CD14-positive monocyte (primary cell): ENCODE measurements around the gene RNF215. TPM values are rescaled to one million over a fixed set of nuclear protein-coding genes. Genes with fewer than 3 reads are reported as not detected.
"Not testable (repeated sequence)": the region's sequence is repeated elsewhere in the genome, so short reads cannot be mapped to it uniquely, and the experiment has no call there.

Experiments
- DNase-seq, 3 donors: peaks; one replicate each; pipeline ENCODE4 v3.0.0-alpha.2; 2011 to 2022
- H2AFZ ChIP-seq: 2 replicates; pipeline ENCODE4 v1.6.0; 2012; ENCODE audit warnings: mild to moderate bottlenecking, low read depth, low read length, inconsistent platforms; ENCODE audit not compliant: insufficient read depth, poor library complexity, severe bottlenecking
- H3K27ac ChIP-seq, 2 donors: 1 replicate in 1 of 2; 2 replicates in 1 of 2; pipeline ENCODE4 v1.5.1; 2012 to 2013; ENCODE audit warnings: low read length in 2 of 2, control low read depth in 1 of 2, inconsistent platforms in 1 of 2, low read depth in 1 of 2, mild to moderate bottlenecking in 1 of 2
- H3K27me3 ChIP-seq, 2 donors: one replicate each; pipeline versions ENCODE4 v1.6.0 to v1.6.1; 2011 to 2013; ENCODE audit warnings: low read length in 2 of 2; ENCODE audit not compliant: control insufficient read depth in 2 of 2, insufficient read depth in 2 of 2
- H3K36me3 ChIP-seq, 2 donors: replicated peaks in 1 of 2; 1 replicate in 1 of 2; 2 replicates in 1 of 2; pipeline versions ENCODE4 v1.5.1 to v1.6.1; 2012 to 2013; ENCODE audit warnings: low read length in 2 of 2, control low read depth in 1 of 2, inconsistent platforms in 1 of 2, mild to moderate bottlenecking in 1 of 2; ENCODE audit not compliant: insufficient read depth in 2 of 2, control insufficient read depth in 1 of 2
- H3K4me1 ChIP-seq, 2 donors: 1 replicate in 1 of 2; 2 replicates in 1 of 2; pipeline versions ENCODE4 v1.5.1 to v1.6.1; 2012 to 2013; ENCODE audit warnings: low read length in 2 of 2, control low read depth in 1 of 2, inconsistent platforms in 1 of 2, mild to moderate bottlenecking in 1 of 2, moderate library complexity in 1 of 2; ENCODE audit not compliant: insufficient read depth in 2 of 2, control insufficient read depth in 1 of 2
- H3K4me2 ChIP-seq: replicated peaks from 2 replicates; pipeline ENCODE3; 2012; ENCODE audit warnings: low read length, moderate library complexity, mild to moderate bottlenecking; ENCODE audit not compliant: poor library complexity, severe bottlenecking; ENCODE audit errors: extremely low read depth
- H3K4me3 ChIP-seq, 3 experiments: fragments of 200-600 bp in 1 of 3; sonication (generic) in 1 of 3; replicated peaks in 1 of 3; 1 replicate in 2 of 3; 2 replicates in 1 of 3; pipeline ENCODE4 v1.5.1; 2011 to 2013; ENCODE audit warnings: low read length in 3 of 3, mild to moderate bottlenecking in 3 of 3, control low read depth in 2 of 3, low read depth in 2 of 3, inconsistent platforms in 1 of 3, moderate library complexity in 1 of 3
- H3K79me2 ChIP-seq: 2 replicates; pipeline ENCODE4 v1.6.0; 2012; ENCODE audit warnings: mild to moderate bottlenecking, control low read depth, inconsistent platforms, low read length, moderate library complexity; ENCODE audit not compliant: insufficient read depth
- H3K9ac ChIP-seq: 2 replicates; pipeline ENCODE4 v1.6.0; 2017; ENCODE audit warnings: low read length, mild to moderate bottlenecking; ENCODE audit not compliant: insufficient read depth, poor library complexity, severe bottlenecking
- H3K9me3 ChIP-seq, 2 donors: replicated peaks in 1 of 2; 1 replicate in 1 of 2; 2 replicates in 1 of 2; pipeline versions ENCODE4 v1.5.1 to v1.6.1; 2012 to 2013; ENCODE audit warnings: low read length in 2 of 2, control low read depth in 1 of 2; ENCODE audit not compliant: control insufficient read depth in 1 of 2, insufficient read depth in 1 of 2
- H4K20me1 ChIP-seq: 2 replicates; pipeline ENCODE4 v1.6.0; 2012; ENCODE audit warnings: mild to moderate bottlenecking, low read length, control low read depth, moderate library complexity; ENCODE audit not compliant: insufficient read depth
- H3K27ac Mint-ChIP-seq, 7 donors: one replicate each; pipeline ENCODE4 v1.8.0; 2020; ENCODE audit warnings: mild to moderate bottlenecking in 7 of 7, mixed read lengths in 7 of 7, moderate library complexity in 6 of 7, inconsistent platforms in 2 of 7
- H3K27me3 Mint-ChIP-seq, 3 donors: one replicate each; pipeline ENCODE4 v1.8.0; 2021 to 2022; ENCODE audit warnings: low read depth in 3 of 3, mild to moderate bottlenecking in 3 of 3, mixed read lengths in 3 of 3, moderate library complexity in 3 of 3, inconsistent platforms in 1 of 3
- H3K36me3 Mint-ChIP-seq, 2 donors: one replicate each; pipeline ENCODE4 v1.8.0; 2020; ENCODE audit warnings: mixed read lengths in 2 of 2, inconsistent platforms in 1 of 2, mild to moderate bottlenecking in 1 of 2
- H3K4me1 Mint-ChIP-seq: one replicate; pipeline ENCODE4 v1.8.0; 2020; ENCODE audit warnings: mild to moderate bottlenecking, mixed read lengths
- H3K4me3 Mint-ChIP-seq, 2 donors: one replicate each; pipeline ENCODE4 v1.8.0; 2020; ENCODE audit warnings: mild to moderate bottlenecking in 2 of 2, mixed read lengths in 2 of 2, moderate library complexity in 1 of 2
- H3K9me3 Mint-ChIP-seq, 7 donors: one replicate each; pipeline ENCODE4 v1.8.0; 2020 to 2022; ENCODE audit warnings: mixed read lengths in 7 of 7, mild to moderate bottlenecking in 6 of 7, moderate library complexity in 6 of 7, inconsistent platforms in 2 of 7
- WGBS: methylation state at CpG from one replicate; pipeline ENCODE4 v1.1.5; 2013; ENCODE audit warnings: missing lambda C conversion rate; ENCODE audit not compliant: insufficient coverage; 5-methylcytosine and 5-hydroxymethylcytosine counted together
- intact Hi-C, 2 donors: fragments of 100-400 bp; cut with micrococcal nuclease; formaldehyde crosslinking; loops; one replicate each; pipeline versions ENCODE4 v1.15.0 to v1.15.1; 2023
- polyA plus RNA-seq, 3 donors: library from polyadenylated mRNA; depleted of rRNA in 1 of 3; unstranded in 2 of 3; stranded (reverse) in 1 of 3; fragments of 300-500 nt in 2 of 3; fragments of >200 nt in 1 of 3; fragmentation: Illumina TruSeq in 2 of 3; gene quantifications; 1 replicate in 2 of 3; 2 replicates in 1 of 3; pipeline ENCODE4 v1.2.3, GENCODE V29; 2012 to 2021
- TF ChIP-seq, protein P1 (sequence below): fragments of 200-600 bp; IDR thresholded peaks from one replicate; pipeline ENCODE4 v1.8.0; 2022; ENCODE audit warnings: antibody characterized with exemption, mild to moderate bottlenecking

The RNF215 gene
- polyA plus RNA-seq, 3 donors: 0.26 to 12.2 (median 0.42) TPM

DNA sequence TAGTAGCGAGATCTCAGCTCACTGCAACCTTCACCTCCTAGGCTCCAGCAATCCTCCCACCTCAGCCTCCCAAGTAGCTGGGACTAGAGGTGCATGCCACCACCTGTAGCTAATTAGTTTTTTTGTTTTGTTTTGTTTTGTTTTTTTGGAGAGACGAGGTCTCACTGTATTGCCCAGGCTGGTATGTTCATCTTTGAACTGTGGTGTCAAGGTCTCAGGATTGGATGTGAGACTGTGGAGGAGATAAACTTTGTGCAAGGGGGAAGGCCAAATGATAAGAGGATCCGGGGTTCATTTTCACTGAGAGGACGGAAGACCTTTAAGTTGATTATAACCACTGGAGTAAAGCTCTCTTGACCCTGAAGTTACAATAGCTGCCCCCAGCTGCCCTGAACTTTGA lies 18.5 kb upstream of the RNF215 start:
- no peak overlapping the region for H3K4me2 ChIP-seq
- no peaks in the 10 kb centered on the region for H3K9me3 ChIP-seq
- H3K4me3 Mint-ChIP-seq: no peak overlapping the region
- no peaks in the 10 kb centered on the region for H3K36me3 ChIP-seq
- no peaks in the 10 kb centered on the region for H3K4me1 Mint-ChIP-seq
- no peak overlapping the region for H3K4me3 ChIP-seq
- intact Hi-C loops: no loop called here
- no peaks in the 10 kb centered on the region for H3K79me2 ChIP-seq
- no peak overlapping the region for H3K27ac ChIP-seq
- H3K27me3 Mint-ChIP-seq: peaks cover 4 to 6% (median 5%) of the 10 kb centered on the region in 3 donors
- no peak overlapping the region for H2AFZ ChIP-seq
- TF ChIP-seq, protein P1, sequence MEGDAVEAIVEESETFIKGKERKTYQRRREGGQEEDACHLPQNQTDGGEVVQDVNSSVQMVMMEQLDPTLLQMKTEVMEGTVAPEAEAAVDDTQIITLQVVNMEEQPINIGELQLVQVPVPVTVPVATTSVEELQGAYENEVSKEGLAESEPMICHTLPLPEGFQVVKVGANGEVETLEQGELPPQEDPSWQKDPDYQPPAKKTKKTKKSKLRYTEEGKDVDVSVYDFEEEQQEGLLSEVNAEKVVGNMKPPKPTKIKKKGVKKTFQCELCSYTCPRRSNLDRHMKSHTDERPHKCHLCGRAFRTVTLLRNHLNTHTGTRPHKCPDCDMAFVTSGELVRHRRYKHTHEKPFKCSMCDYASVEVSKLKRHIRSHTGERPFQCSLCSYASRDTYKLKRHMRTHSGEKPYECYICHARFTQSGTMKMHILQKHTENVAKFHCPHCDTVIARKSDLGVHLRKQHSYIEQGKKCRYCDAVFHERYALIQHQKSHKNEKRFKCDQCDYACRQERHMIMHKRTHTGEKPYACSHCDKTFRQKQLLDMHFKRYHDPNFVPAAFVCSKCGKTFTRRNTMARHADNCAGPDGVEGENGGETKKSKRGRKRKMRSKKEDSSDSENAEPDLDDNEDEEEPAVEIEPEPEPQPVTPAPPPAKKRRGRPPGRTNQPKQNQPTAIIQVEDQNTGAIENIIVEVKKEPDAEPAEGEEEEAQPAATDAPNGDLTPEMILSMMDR: no peak
- H3K27ac Mint-ChIP-seq: no peak overlapping the region
- 68% methylated on average over 2 of the region's 4 CpGs for whole genome bisulfite sequencing
- no peaks in the 10 kb centered on the region for H3K27me3 ChIP-seq
- H4K20me1 ChIP-seq: no peaks in the 10 kb centered on the region
- no peaks in the 10 kb centered on the region for H3K4me1 ChIP-seq
- no peak for DNase-seq
- H3K36me3 Mint-ChIP-seq: no peaks in the 10 kb centered on the region
- H3K9ac ChIP-seq: no peak overlapping the region
- H3K9me3 Mint-ChIP-seq: no peaks in the 10 kb centered on the region

DNA sequence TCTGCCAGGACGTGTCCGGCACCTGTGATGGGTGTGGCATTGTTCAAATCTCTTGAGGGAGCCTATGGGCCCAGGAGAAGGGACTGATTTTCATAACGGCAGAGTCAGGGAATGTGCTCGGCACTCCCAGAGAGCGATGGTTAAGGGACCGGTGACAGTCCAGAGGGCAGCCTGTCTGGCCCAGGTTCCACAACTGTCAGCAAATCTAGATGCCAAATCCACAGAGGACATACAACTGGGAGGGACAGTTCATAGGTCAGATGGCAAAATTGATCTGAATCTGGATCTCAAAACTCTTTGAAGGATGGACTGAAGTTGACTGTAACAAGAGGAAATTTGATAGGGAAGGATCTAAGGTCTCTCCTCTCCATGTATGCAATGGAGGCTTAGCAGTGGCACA lies 17.1 kb upstream of the RNF215 start:
- no peak overlapping the region for H3K27ac Mint-ChIP-seq
- WGBS: 86% methylated on average over 4 of the region's 6 CpGs
- H3K27ac ChIP-seq: no peak overlapping the region
- no peak overlapping the region for H3K9ac ChIP-seq
- H2AFZ ChIP-seq: no peak overlapping the region
- H3K79me2 ChIP-seq: no peaks in the 10 kb centered on the region
- no peak overlapping the region for H3K4me3 ChIP-seq
- no peak overlapping the region for H3K4me2 ChIP-seq
- H4K20me1 ChIP-seq: no peaks in the 10 kb centered on the region
- intact Hi-C loops: no loop called here
- H3K36me3 Mint-ChIP-seq: no peaks in the 10 kb centered on the region
- TF ChIP-seq, protein P1: no peak
- DNase-seq: no peak
- no peaks in the 10 kb centered on the region for H3K4me1 ChIP-seq
- peaks cover 0 to 10% of the 10 kb centered on the region in 2 donors for H3K27me3 ChIP-seq
- no peak overlapping the region for H3K4me3 Mint-ChIP-seq
- no peaks in the 10 kb centered on the region for H3K4me1 Mint-ChIP-seq
- H3K9me3 ChIP-seq: no peaks in the 10 kb centered on the region
- peaks cover 10 to 18% (median 11%) of the 10 kb centered on the region in 3 donors for H3K27me3 Mint-ChIP-seq
- no peaks in the 10 kb centered on the region for H3K9me3 Mint-ChIP-seq
- H3K36me3 ChIP-seq: no peaks in the 10 kb centered on the region

DNA sequence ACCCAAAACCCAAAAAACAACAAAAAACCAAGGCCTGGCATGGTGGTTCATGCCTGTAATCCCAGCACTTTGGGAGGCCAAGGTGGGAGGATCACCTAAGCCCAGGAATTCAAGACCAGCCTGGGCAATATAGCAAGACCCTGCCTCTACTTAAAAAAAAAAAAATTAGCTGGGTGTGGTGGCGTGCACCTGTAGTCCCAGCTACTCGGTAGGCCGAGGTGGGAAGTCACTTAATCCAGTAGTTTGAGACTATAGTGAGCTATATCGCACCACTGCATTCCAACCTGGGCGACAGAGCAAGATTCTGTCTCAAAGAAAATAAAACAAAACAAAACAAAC lies 15.5 kb upstream of the RNF215 start:
- H3K27me3 Mint-ChIP-seq: peaks cover 25 to 34% (median 26%) of the 10 kb centered on the region in 3 donors
- H3K79me2 ChIP-seq, H3K4me2 ChIP-seq, H3K27ac ChIP-seq, H3K9ac ChIP-seq, intact Hi-C loops, H3K9me3 Mint-ChIP-seq, H3K9me3 ChIP-seq, H2AFZ ChIP-seq, H3K4me1 ChIP-seq, H3K4me3 ChIP-seq, H3K4me1 Mint-ChIP-seq, DNase-seq, H3K27ac Mint-ChIP-seq, H3K36me3 Mint-ChIP-seq, H4K20me1 ChIP-seq, H3K4me3 Mint-ChIP-seq, H3K36me3 ChIP-seq: not testable (repeated sequence)
- 92% methylated on average over 2 of the region's 5 CpGs for WGBS
- peaks cover 13 to 25% of the 10 kb centered on the region in 2 donors for H3K27me3 ChIP-seq
